Endometrium (tissue), 2 donors: Measurements from ENCODE around the gene KAT8.
A peak's percentile ranks its signal among the peaks of the same experiment; 100 is the strongest.
"Not testable (repeated sequence)": the region's sequence is repeated elsewhere in the genome, so short reads cannot be mapped to it uniquely, and the experiment has no call there.

ENCODE experiments used
- FAIRE-seq: peaks from 2 replicates; lab custom pipeline; 2012; peaks lifted over from hg19 to GRCh38; lab: Jason Lieb, UNC
- donor health status: control.
- donor health status: control.

KAT8 gene

DNA sequence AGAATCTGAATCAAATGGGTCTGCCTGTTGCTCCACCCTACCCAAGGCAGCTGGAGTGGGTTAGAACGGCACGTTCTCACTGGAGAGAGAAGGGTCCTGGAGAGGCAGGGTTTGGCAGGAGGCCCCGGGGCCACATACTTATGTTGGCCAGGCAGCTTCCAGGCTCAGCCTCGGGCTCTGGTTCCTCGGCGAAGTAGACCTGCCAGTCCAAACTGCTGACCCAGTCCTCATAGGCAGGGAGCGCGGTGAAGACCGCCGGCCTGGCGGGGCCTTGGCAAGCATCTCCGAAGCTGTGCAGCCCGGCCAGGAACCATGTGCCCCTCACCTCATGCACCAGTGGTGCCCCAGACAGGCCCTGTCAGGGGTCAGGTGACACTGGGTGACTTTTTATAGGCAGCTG is 33.5 kb upstream of the KAT8 start:
- no peak for FAIRE-seq

DNA sequence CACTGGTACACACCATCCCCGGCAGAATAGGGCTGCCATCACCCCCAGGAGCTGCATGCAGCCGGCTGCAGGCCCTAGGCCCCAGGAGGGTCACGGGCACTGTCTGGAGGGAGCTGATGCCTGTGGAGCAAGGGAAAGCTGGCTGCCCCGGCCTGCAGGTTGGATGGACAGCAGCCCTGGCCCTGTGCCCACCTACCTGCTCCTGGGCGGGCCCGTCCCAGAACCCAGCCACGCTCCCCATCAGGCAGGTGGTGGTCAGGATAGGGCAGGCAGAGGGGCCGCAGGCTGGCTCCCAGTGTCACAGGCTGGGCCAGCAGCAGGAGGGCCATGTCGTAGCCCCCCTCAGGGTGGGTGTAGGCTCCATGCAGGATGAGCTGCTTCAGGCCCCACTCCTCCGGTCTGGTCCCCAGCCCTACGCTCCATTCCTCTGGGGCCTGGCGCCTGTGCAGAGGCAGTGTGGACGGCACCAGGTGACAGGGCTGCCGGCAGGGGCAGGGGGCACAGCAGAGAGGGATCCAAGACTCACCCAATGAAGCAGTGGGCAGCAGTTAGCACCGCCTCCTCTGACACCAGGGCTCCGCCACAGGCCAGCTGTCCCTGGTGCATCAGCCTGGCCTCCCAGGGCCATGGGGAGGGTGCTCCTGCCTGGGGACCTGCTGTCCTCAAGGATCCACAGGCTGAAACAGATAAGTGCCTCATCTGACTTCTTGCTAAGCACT is 32.7 kb upstream of the KAT8 start:
- FAIRE-seq: no peak

- FAIRE-seq: no peak
These were observed 32.1 kb upstream of the KAT8 start for GRCh38 chr16:31085411-31085810.

GRCh38 chr16:31085873-31086628 is 31.4 kb upstream of the KAT8 start:
- FAIRE-seq: no peak

- no peak for FAIRE-seq
These were observed 30.9 kb upstream of the KAT8 start for GRCh38 chr16:31086629-31086906.

DNA sequence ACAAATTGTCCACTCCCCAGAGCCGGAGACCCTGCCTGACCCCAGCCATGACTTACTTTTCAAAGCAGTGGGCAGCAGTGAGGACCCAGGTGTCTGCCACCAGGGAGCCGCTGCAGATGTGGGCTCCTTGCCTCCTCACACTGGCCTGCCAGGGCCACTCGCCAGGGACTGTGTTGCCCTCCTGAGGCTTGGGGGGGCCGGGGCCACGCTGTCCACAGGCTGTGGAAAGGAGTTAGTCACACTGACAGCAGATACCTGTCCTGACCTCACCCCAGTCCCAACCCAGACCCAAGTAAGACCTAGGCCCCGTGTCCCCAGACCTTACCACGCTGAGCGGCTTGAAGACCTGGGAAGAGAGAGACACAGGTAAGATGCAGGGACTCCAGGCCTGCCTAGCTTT is 30.0 kb upstream of the KAT8 start:
- no peak for FAIRE-seq

DNA sequence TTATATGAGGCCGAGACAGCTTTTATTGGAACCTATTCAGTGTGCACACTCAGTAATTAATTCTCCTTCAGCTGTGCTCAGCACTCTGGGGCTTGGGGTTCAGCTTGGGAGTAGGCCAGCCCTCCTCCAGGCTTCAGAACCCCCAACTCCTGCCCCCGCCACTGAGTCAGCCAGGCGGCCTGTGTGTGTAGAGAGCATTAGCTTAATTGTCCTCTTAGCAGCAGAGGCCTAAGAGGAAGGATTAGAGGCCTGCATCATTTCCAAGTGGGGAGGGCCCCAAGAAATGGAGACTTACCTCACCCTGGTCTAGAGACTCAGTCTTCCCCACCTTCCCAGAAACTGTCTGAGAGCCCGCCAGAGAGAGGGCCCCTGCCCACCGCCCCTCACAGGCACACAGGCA is 29.5 kb upstream of the KAT8 start:
- FAIRE-seq: no peak

- FAIRE-seq: no peak
These were observed 28.8 kb upstream of the KAT8 start, which contains the start of gene PRSS53 for GRCh38 chr16:31088459-31089183. TSS of gene PRSS53 (minus strand) at chr16:31088943. CDS start at chr16:31088809, 134 bp downstream.

GRCh38 chr16:31089199-31089598 is 28.3 kb upstream of the KAT8 start:
- FAIRE-seq: no peak

- FAIRE-seq: no peak
These were observed 26.9 kb upstream of the KAT8 start for GRCh38 chr16:31090540-31090939.

- no peak for FAIRE-seq
These were observed 25.1 kb upstream of the KAT8 start for GRCh38 chr16:31092330-31092729.

DNA sequence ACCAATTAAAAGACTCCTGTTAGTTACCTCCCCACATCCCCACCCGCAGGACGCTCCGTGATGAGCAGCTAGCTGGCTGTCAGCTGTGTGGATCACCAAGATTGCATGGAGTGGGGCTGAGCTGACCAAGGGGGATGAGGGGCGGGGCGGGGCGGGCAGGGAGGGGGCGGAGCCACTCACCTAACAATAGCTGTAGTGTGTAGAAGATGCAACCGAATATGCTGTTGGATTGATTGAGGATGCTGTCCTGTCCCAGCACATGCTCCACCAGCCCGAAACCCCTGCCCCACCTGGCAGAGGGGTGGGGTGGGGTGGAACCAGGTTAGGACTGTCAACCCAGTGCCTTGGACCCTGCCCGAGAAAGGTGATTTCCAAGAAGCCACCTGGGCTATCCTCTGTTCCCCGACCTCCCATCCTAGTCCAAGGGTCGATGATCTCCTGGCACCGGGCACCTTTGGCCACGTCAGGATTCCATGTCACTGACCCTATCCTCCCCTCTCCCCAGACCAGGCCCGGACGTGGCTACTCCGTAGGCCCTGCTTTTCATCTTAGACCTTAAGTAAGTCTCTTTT is 24.2 kb upstream of the KAT8 start:
- FAIRE-seq: no peak

DNA sequence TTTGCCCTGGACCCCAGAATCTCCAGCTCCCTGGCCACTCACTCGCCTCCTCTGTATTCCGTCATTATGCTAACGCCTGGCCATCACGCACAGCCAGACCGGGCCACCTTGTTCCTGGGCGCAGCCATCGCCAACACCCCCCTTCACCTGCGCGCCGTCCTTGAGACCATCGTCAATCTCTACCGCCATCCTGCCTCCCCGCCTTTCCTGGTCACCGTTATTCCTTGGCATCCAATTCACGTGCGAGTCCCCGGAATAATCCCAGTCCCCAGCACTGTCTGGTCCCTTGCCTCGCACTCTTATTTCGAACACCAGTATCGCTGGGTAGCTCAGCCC is 23.4 kb upstream of the KAT8 start:
- FAIRE-seq: no peak

GRCh38 chr16:31094424-31095120 is 22.9 kb upstream of the KAT8 start, which contains the start of gene VKORC1:
TSS of gene VKORC1 (minus strand) at chr16:31094797. CDS start at chr16:31094729, 68 bp downstream.
- peak; percentile 77 for FAIRE-seq

DNA sequence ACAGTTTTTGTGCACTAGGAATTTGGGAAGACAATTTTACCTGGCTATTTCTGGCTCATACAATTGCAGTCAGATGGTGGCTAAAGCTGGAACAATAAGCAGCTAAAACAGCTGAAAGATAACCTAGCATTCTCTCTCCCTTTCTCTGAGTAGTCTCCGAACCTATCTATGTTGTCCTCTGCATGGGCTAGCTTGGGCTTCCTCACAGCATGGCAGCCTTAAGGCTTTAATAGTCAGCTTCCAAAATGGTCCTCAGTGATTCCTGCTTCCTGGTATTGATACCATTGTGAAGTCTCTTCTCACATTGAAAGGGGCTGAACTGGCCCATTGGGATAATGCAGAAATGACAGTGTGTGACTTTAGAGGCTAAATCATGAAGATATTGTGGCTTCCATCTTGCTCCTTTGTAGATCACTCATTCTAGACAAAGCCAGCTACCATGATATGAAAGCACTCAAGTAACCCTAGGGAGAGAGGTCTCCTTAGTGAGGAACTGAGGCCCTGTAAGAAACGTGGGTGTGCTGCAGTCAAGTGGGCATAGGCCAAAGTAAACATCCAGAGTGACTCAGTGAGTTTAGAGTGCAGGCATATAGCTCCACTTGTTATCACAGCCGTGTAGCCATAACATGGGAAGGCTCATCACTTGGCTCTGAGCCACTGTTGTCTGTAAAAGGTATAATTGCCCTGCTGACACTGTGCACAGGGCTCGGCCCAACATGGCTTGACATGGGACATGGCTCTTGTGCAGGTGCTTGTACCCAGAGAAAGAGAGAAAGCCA is 17.4 kb upstream of the KAT8 start:
- no peak for FAIRE-seq

GRCh38 chr16:31100876-31101641 is 16.4 kb upstream of the KAT8 start:
- FAIRE-seq: not testable (repeated sequence)

DNA sequence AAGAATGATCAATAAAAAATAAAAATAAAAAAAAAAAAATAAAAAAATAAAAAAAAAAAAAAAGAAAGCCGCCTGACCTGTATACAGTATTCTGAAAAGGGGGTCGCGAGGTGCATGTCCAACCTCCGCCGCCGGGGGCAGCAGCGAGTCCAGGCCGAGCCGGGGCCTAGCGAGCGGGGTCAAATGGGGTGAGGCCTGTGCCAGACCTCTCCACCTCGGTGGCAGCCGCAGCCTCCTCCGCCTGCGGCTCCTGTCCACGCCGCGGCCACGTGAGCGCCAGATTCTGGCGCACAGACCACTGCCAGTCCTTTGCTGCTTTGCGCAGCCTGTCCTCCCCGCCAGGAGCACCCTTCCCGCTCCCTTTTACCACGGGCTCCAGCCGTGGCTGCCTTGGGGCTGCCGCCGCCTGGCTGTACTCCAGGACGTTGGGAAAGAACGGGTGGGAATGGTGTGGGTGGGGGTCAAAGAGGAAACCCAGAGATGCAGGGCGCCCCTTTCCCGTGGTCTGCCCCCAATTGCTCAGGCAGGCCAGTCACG is 11.7 kb upstream of the KAT8 start:
- FAIRE-seq: no peak

DNA sequence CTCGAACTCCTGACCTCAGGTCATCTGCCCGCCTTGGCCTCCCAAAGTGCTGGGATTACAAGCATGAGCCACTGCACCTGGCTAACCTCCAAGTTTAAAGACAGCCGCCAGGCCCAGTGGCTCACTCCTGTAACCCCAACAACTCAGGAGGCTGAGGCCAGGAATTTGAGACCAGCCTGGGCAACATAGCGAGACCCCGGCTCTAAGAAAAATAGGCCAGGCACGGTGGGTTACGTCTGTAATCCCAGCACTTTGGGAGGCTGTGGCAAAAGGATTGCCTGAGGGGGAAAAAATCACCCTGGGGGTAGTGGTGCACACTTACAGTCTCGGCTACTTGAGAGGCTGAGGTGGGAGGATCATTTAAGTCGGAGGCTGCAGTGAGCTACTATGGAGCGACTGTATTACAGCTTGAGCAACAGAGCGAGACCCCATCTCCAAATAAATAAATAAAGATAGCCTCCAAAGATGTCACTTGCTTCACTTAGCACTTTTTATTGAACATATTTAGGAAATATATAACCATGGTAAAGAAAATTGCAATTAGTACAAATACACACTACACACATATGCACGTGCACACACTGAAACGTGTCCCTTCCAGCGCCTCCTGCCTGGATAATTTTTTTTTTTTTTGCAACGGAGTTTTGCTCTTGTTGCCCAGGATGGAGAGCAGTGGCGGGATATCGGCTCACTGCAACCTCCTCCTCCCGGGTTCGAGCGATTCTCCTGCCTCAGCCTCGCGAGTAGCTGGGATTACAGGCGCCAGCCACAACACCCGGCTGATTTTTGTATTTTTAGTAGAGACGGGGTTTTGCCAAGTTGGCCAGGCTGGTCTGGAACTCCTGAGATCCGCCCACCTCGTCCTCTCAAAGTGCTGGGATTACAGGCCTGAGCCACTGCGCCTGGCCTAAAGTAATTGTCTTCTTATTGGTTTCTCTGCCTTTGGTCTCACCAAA is 10.7 kb upstream of the KAT8 start:
- FAIRE-seq: no peak

- no peak for FAIRE-seq
These were observed 10.0 kb upstream of the KAT8 start for GRCh38 chr16:31107465-31107867.
